ENCODE measurements around the gene MAL. TPM values are rescaled to one million over a fixed set of nuclear protein-coding genes. Genes with fewer than 3 reads are reported as not detected.

MAL gene
- total RNA-seq, 1 donor from 2014 or later: not detected

DNA sequence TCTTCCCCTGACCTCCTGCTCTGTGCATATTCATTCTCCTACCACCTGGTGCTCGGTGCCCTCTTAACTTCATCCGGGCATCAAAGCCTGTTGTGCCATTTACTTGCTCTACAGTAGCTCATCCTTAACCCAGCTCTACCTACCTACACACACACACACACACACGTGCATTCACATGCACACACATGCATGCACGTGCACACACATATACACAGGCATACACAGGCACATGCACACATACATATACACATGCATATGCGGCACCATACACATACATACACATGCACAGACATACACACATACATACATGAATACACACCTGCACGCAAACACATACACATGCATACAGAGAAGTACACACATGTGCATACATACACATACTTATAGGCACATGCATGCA is 14.5 kb downstream of the MAL start:
- Histone ChIP-seq H3K9ac (no peak overlapping the region), H3K36me3 (no peaks in the 10 kb centered on the region), H2AFZ (replicated peaks) (no peak overlapping the region), H3K9me3 (ENCODE audit: low read depth) (peaks cover 3% of the 10 kb centered on the region), H3F3A (ENCODE audit: low read depth) (peaks cover 16% of the 10 kb centered on the region), H3K79me2 (ENCODE audit: low read depth) (no peaks in the 10 kb centered on the region), H3K27me3 (no peaks in the 10 kb centered on the region), H3K27ac (no peak overlapping the region), H3K4me1 (no peaks in the 10 kb centered on the region), H3K4me3 (no peak overlapping the region), H3K4me2 (no peak overlapping the region), H4K20me1 (ENCODE audit: low read depth) (no peaks in the 10 kb centered on the region)
- TF ChIP-seq EZH2 (IDR thresholded peaks at IDR 0.05): no peak
- Mint-ChIP-seq H3K27ac (no peak overlapping the region), H3K4me1 (peaks cover 6% of the 10 kb centered on the region), H3K27me3 (ENCODE audit: insufficient read depth, low read depth) (peaks cover 23% of the 10 kb centered on the region), H3K36me3 (no peaks in the 10 kb centered on the region), H3K9me3 (peaks cover 9% of the 10 kb centered on the region), H3K4me3 (no peak overlapping the region)
- DNase-seq (ENCODE audit: low spot score): no peak

- H3K9me3 Mint-ChIP-seq: peaks cover 9% of the 10 kb centered on the region
- peaks cover 6% of the 10 kb centered on the region for H3K4me1 Mint-ChIP-seq
- H3K4me3 Mint-ChIP-seq: no peak overlapping the region
- H3K4me3 ChIP-seq: no peak overlapping the region
- H3K4me1 ChIP-seq: no peaks in the 10 kb centered on the region
- H4K20me1 ChIP-seq (ENCODE audit: low read depth): no peaks in the 10 kb centered on the region
- H3K36me3 ChIP-seq: no peaks in the 10 kb centered on the region
- H2AFZ ChIP-seq (replicated peaks): no peak overlapping the region
- DNase-seq (ENCODE audit: low spot score): no peak
- H3K27ac ChIP-seq: no peak overlapping the region
- no peaks in the 10 kb centered on the region for H3K27me3 ChIP-seq
- H3K36me3 Mint-ChIP-seq: no peaks in the 10 kb centered on the region
- H3K4me2 ChIP-seq: no peak overlapping the region
- no peaks in the 10 kb centered on the region for H3K79me2 ChIP-seq (ENCODE audit: low read depth)
- H3K9me3 ChIP-seq (ENCODE audit: low read depth): peaks cover 3% of the 10 kb centered on the region
- H3K27ac Mint-ChIP-seq: no peak overlapping the region
- no peak overlapping the region for H3K9ac ChIP-seq
- H3F3A ChIP-seq (ENCODE audit: low read depth): peaks cover 16% of the 10 kb centered on the region
- H3K27me3 Mint-ChIP-seq (ENCODE audit: insufficient read depth, low read depth): peaks cover 23% of the 10 kb centered on the region
- TF ChIP-seq EZH2 (IDR thresholded peaks at IDR 0.05): no peak
- TF ChIP-seq CTCF (IDR thresholded peaks at IDR 0.05): no peak
- TF ChIP-seq EZH2phosphoT487 (IDR thresholded peaks at IDR 0.05): no peak
Observed at GRCh38 chr2:95040426-95040825, 14.9 kb downstream of the MAL start.

GRCh38 chr2:95041060-95041823 is 15.7 kb downstream of the MAL start:
- H3K4me3 Mint-ChIP-seq: no peak overlapping the region
- peaks cover 23% of the 10 kb centered on the region for H3K27me3 Mint-ChIP-seq (ENCODE audit: insufficient read depth, low read depth)
- peaks cover 1% of the 10 kb centered on the region for H3K9me3 ChIP-seq (ENCODE audit: low read depth)
- no peak for DNase-seq (ENCODE audit: low spot score)
- H3K9ac ChIP-seq: no peak overlapping the region
- H3K27me3 ChIP-seq: no peaks in the 10 kb centered on the region
- no peaks in the 10 kb centered on the region for H3K36me3 Mint-ChIP-seq
- H3F3A ChIP-seq (ENCODE audit: low read depth): peaks cover 16% of the 10 kb centered on the region
- no peak overlapping the region for H3K27ac ChIP-seq
- no peak overlapping the region for H3K4me3 ChIP-seq
- H3K4me2 ChIP-seq: no peak overlapping the region
- H3K79me2 ChIP-seq (ENCODE audit: low read depth): no peaks in the 10 kb centered on the region
- H4K20me1 ChIP-seq (ENCODE audit: low read depth): no peaks in the 10 kb centered on the region
- no peak overlapping the region for H2AFZ ChIP-seq (replicated peaks)
- H3K4me1 Mint-ChIP-seq: peaks cover 6% of the 10 kb centered on the region
- TF ChIP-seq EZH2phosphoT487 (IDR thresholded peaks at IDR 0.05): no peak
- no peak for TF ChIP-seq CTCF (IDR thresholded peaks at IDR 0.05)
- no peak for TF ChIP-seq EZH2 (IDR thresholded peaks at IDR 0.05)
- H3K27ac Mint-ChIP-seq: no peak overlapping the region
- H3K9me3 Mint-ChIP-seq: peaks cover 9% of the 10 kb centered on the region
- no peaks in the 10 kb centered on the region for H3K36me3 ChIP-seq
- no peaks in the 10 kb centered on the region for H3K4me1 ChIP-seq

DNA sequence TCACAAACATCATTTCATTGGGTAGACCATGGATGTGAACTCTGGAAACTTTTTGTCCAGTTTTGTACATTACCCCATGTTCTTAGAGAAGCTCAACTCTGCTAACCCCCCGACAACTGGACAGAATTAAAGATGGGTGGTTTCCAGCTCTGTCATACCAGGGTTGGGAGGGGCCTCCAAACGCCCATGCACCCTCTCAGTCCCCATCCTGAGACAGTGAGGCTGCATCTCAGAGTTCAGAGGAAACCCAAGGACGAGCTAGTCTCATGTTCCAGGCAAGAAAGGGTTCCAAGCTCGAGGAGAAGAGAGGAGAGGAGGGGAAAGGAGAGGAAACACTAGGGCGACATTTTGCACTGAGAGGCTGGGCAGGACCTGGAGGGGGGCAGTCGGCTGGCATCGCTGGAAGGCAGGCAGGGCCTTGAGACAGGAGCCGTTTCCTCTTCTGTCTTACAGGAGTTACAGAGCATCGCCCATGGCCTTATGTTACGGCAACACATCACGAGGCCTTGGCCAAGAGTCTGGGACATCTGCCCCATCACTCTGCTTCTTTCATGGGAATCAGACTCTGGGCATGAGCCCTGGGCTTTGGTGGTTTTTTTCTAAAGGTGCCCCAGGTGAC is 16.4 kb downstream of the MAL start:
- Histone ChIP-seq H3K79me2 (ENCODE audit: low read depth) (no peaks in the 10 kb centered on the region), H3K9ac (no peak overlapping the region), H3K27me3 (no peaks in the 10 kb centered on the region), H3K27ac (no peak overlapping the region), H3K4me2 (no peak overlapping the region), H2AFZ (replicated peaks) (no peak overlapping the region), H3K9me3 (ENCODE audit: low read depth) (no peaks in the 10 kb centered on the region), H3K4me3 (no peak overlapping the region), H3F3A (ENCODE audit: low read depth) (peaks cover 16% of the 10 kb centered on the region), H4K20me1 (ENCODE audit: low read depth) (no peaks in the 10 kb centered on the region), H3K36me3 (no peaks in the 10 kb centered on the region), H3K4me1 (no peaks in the 10 kb centered on the region)
- Mint-ChIP-seq H3K27me3 (ENCODE audit: insufficient read depth, low read depth) (peaks cover 23% of the 10 kb centered on the region), H3K9me3 (peaks cover 9% of the 10 kb centered on the region), H3K27ac (no peak overlapping the region), H3K36me3 (no peaks in the 10 kb centered on the region), H3K4me3 (no peak overlapping the region), H3K4me1 (peaks cover 6% of the 10 kb centered on the region)
- DNase-seq (ENCODE audit: low spot score): no peak
- TF ChIP-seq CTCF (IDR thresholded peaks at IDR 0.05): no peak
- no peak for TF ChIP-seq EZH2 (IDR thresholded peaks at IDR 0.05)
